Hematopoietic multipotent progenitor cell treated with erythropoietin and hydrocortisone succinate and interleukin-3 and kit ligand, for 17 days (in vitro differentiated cells): ENCODE results near the gene DCAF10.
"Not testable (repeated sequence)": the region's sequence is repeated elsewhere in the genome, so short reads cannot be mapped to it uniquely, and the experiment has no call there.

Experiments used
- DNase-seq: peaks from one replicate; pipeline ENCODE4 v3.0.0-alpha.2; 2015; ENCODE audit warnings: low spot score

The DCAF10 gene

GRCh38 chr9:37800631-37801286 is at the start of gene DCAF10:
Gene DCAF10 (plus strand): TSS chr9:37800797. CDS start chr9:37800867, 70 bp downstream.
- DNase-seq = peak; percentile 78

- DNase-seq = no peak
These were observed 49.4 kb upstream of the DCAF10 start for GRCh38 chr9:37751186-37751585.

- not testable (repeated sequence) for DNase-seq
These were observed 48.9 kb upstream of the DCAF10 start for GRCh38 chr9:37751704-37752103.

- not testable (repeated sequence) for DNase-seq
These were observed 48.5 kb upstream of the DCAF10 start for GRCh38 chr9:37752112-37752511.

GRCh38 chr9:37752642-37753488 is 47.7 kb upstream of the DCAF10 start:
- no peak for DNase-seq

- DNase-seq = peak; percentile 41
These were observed 47.0 kb upstream of the DCAF10 start, which contains the start of gene TRMT10B for GRCh38 chr9:37753489-37754190. Gene TRMT10B (plus strand): TSS chr9:37753805. CDS start chr9:37761932, 8,127 bp downstream.

- no peak for DNase-seq
These were observed 41.9 kb upstream of the DCAF10 start for GRCh38 chr9:37758747-37759146.

GRCh38 chr9:37760416-37761161 is 40.0 kb upstream of the DCAF10 start:
- DNase-seq = no peak

GRCh38 chr9:37761511-37761910 is 39.1 kb upstream of the DCAF10 start:
- no peak for DNase-seq

GRCh38 chr9:37765263-37765662 is 35.3 kb upstream of the DCAF10 start:
- DNase-seq = not testable (repeated sequence)

GRCh38 chr9:37769306-37769705 is 31.3 kb upstream of the DCAF10 start:
- peak; percentile 11 for DNase-seq

- no peak for DNase-seq
These were observed 30.6 kb upstream of the DCAF10 start for GRCh38 chr9:37769995-37770394.

GRCh38 chr9:37775216-37775919 is 25.2 kb upstream of the DCAF10 start:
- no peak for DNase-seq

GRCh38 chr9:37776328-37776727 is 24.3 kb upstream of the DCAF10 start:
- DNase-seq = no peak

- DNase-seq = no peak
These were observed 22.1 kb upstream of the DCAF10 start for GRCh38 chr9:37778534-37778933.

- DNase-seq = no peak
These were observed 16.3 kb upstream of the DCAF10 start for GRCh38 chr9:37784291-37784615.

- peak; percentile 85 for DNase-seq
These were observed 15.7 kb upstream of the DCAF10 start, which contains the start of gene EXOSC3 for GRCh38 chr9:37784616-37785483. Gene EXOSC3 (minus strand): TSS chr9:37785064. CDS start chr9:37785044, 20 bp downstream.

- DNase-seq = no peak
These were observed 13.5 kb upstream of the DCAF10 start for GRCh38 chr9:37787059-37787458.

- no peak for DNase-seq
These were observed 12.3 kb upstream of the DCAF10 start for GRCh38 chr9:37788332-37788731.

GRCh38 chr9:37790096-37790495 is 10.5 kb upstream of the DCAF10 start:
- DNase-seq = no peak
